Stimulated activated CD8-positive, alpha-beta memory T cell treated with anti-CD3 and anti-CD28 coated beads, Interleukin-4, amount 100 ng/mL, for 48 hours (primary cell): ENCODE data around the gene ZNF770.
"Not testable (repeated sequence)": the region's sequence is repeated elsewhere in the genome, so short reads cannot be mapped to it uniquely, and the experiment has no call there.

Experiments
- DNase-seq: peaks from one replicate; pipeline ENCODE4 v3.0.0-alpha.2; 2020

ZNF770 gene

GRCh38 chr15:34976073-34976472 lies 12.0 kb downstream of the ZNF770 start:
- DNase-seq = no peak

GRCh38 chr15:34973512-34973911 lies 14.6 kb downstream of the ZNF770 start:
- DNase-seq = no peak

DNA sequence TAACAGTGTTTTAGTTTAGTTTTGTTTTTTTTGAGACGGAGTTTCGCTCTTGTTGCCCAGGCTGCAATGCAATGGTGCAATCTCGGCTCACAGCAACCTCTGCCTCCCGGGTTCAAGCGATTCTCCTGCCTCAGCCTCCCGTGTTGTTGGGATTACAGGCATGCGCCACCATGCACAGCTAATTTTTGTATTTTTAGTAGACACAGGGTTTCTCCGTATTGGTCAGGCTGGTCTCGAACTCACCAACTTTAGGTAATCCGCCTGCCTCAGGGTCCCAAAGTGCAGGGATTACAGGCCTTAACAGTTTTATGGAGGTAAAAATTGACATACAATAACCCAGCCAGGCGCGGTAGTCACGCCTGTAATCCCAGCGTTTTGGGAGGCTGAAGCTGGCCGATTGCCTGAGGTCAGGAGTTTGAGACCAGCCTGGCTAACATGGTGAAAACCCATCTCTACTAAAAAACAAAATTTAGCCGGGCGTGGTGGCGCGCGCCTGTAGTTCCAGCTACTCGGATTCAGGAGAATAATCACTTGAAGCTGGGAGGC lies 17.9 kb downstream of the ZNF770 start:
- DNase-seq = not testable (repeated sequence)

GRCh38 chr15:34969340-34970097 lies 18.6 kb downstream of the ZNF770 start, which contains the start of gene AQR:
AQR (minus strand) TSS chr15:34969742; CDS start chr15:34969613, 129 bp downstream.
- DNase-seq = peak; percentile 92

DNA sequence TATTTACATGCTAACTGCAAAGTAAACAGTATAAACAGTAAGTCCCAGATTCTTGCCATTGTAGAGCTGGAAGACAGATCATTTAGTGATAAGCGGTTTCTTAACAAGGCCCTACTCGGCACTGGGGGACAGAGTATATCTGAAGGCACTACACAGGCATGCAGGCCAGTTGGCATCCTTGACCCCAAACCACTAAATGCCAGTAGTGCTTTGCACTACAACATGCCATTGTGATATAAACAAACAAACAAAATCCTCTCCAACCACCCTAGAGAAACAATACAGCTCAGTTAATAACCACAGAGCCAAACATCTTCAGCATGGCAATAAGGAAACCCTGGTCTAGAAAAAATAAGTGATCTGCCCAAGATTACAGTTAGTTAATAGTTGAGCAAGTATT lies 23.8 kb downstream of the ZNF770 start:
- no peak for DNase-seq

DNA sequence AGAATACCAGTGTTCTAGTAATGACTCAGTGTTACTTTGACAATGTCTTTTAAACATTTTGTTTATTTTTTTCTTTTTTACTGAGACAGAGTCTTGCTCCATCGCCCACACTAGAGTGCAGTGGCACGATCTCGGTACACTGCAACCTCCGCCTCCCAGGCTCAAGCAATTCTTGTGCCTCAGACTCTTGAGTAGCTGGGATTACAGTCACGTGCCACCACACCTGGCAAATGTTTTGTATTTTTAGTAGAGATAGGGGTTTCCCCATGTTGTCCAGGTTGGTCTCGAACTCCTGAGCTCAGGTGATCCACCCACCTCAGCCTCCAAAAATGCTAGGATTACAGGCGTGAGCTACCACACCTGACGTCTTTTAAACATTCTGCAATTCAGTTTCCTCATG lies 34.2 kb downstream of the ZNF770 start:
- DNase-seq = no peak

GRCh38 chr15:34952481-34952880 lies 35.6 kb downstream of the ZNF770 start:
- DNase-seq = no peak

DNA sequence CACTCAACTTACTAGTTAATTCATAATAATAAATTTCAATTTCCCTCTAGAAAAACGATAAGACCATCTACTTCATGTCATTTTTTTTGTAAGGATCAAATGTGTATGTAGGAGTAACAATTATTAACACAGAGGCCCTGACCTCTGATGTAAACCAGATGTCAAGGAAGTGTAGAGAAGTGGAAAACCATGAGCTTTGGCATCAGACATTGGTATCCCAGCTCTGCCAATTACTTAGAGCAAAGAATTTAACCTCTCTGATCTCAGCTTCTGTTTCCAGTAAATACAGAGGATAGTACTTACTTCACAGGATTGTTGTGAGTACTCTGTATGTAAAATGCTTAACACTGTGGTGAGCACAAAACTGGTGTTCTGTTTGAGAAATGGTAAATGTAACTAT lies 36.1 kb downstream of the ZNF770 start:
- no peak for DNase-seq

- no peak for DNase-seq
Observed at GRCh38 chr15:34944936-34945335, 43.2 kb downstream of the ZNF770 start.

GRCh38 chr15:34943711-34944110 lies 44.4 kb downstream of the ZNF770 start:
- DNase-seq = no peak

DNA sequence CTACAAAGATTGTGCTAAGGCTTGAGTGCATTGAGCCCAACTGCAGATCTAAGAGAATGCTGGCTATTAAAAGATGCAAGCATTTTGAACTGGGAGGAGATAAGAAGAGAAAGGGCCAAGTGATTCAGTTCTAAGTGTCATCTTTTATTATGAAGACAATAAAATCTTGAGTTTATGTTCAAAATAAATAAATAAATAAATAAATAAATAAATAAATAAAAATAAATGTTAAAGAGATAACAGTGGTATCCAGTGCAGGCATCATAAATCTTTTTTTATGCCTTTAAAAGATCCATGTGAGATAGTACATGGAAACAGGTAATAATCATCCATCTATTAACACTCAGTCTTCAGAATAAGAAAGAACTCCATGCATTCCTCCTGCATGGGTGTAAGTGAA lies 44.8 kb downstream of the ZNF770 start:
- DNase-seq = not testable (repeated sequence)

DNA sequence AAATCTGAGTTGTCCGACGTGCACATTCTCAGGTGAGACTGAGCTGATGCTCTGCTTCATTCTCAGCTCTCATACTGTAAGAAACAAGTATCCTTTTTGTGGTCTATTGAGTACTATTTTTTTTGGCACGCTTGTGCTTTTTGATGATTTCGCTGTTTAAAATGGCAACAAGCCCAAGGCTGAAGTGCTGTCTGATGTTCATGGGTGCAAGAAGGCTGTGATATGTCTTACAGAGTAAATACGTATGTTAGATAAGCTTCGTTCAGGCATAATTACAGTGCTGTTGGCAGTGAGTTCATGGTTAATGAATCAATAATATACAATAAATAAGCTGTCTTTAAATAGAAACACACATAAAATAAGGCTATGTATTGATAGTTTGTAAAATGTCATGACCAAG lies 45.7 kb downstream of the ZNF770 start:
- DNase-seq = no peak

GRCh38 chr15:34941831-34942230 lies 46.3 kb downstream of the ZNF770 start:
- DNase-seq = no peak

- no peak for DNase-seq
Observed at GRCh38 chr15:34941185-34941698, 46.8 kb downstream of the ZNF770 start.

GRCh38 chr15:34933432-34933975 lies 54.6 kb downstream of the ZNF770 start:
- DNase-seq = no peak

GRCh38 chr15:34928349-34928748 lies 59.7 kb downstream of the ZNF770 start:
- DNase-seq = not testable (repeated sequence)
